SKM-1 (cell line): ENCODE measurements around the gene KCNJ15.

Source experiments
- DNase-seq: peaks from one replicate; lab custom pipeline; 2025; ENCODE audit not compliant: unreplicated experiment; lab: John Stamatoyannopoulos, UW

KCNJ15 gene

DNA sequence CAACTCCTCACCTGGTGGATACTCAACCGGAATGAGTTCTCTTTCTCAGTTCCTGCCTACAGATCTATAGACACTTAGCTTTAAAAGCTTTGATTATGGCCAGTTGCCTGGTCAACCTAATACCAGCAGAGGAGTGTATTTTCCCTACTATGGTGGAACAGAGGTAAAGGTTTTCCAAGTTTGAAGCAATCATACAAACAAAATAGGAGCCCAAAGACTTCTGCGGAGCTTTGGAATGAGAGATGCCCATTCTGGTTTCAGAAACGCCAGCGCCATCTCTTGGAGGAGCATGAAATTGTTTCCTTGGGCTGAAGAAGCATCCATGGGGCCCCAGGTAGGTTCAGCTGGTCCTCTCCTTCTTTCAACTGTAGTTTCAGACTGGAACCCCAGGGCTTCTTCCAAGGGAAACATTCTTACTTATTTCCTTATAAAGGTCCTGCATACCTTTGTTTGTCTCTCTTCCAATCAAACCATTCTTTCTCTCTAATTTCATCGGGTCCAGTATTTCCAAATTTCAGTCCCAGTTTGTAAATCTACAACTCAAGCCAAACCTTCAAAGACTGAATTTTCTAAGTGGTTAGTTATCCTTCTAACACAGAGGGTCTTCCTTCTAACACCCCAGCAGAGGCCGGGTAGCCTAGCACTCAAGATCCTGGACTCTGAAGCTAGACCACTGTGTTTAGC lies 95.9 kb downstream of the KCNJ15 start:
- no peak for DNase-seq

GRCh38 chr21:38354231-38354630 lies 97.4 kb downstream of the KCNJ15 start:
- DNase-seq, result no peak

DNA sequence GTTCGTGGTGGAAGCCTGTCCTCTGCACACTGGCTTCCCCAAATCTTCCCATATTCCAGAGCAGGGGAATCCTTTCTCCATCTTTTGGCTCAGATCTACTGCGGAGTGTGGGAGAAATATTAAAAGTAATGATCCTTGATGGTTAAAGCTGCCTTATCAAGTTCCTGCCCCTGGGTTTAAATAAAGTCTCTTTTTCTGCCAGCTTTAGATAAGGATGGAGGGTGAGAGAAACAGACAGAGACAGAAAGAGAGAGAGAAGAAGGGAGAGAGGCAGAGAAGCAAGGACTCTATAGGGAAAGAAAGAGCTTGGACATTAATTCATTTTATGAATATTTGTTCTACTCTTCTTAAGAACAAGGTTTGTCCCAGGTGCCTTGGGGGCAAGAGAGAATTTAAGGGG lies 98.0 kb downstream of the KCNJ15 start:
- no peak for DNase-seq

- DNase-seq, result no peak
These were observed 98.6 kb downstream of the KCNJ15 start for GRCh38 chr21:38355353-38355752.

DNA sequence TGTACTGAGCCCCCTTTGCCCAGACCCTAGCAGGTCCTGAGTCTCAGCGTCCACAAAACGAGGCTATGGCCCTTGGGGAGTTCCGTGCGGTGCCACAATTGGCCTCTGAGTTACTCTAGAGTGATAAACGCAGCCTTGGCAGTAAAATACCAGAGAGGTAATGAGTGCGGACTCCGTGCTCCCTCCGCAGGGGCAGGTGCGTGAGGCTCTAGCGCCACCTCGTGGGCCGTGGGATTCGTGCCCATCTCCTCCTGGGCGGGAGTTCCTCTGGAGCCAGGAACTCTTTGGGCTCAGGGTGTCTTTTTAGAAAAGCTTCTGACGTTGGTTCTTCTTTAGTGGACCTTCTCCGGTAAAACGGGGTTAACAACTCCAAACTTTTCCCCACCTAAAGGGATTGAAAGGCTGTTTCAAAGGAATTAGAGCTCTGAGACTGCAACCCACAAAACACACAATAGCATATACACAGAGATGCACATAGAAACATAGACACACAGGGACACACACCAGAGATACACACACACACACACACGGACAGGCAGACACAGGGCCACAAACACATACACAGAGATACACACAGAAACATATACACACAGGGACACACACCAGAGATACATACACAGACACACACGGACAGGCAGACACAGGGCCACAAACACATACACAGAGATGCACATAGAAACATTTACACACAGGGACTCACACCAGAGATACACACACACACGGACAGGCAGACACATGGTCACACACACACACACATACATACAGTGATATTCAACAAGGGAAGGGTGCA lies 99.4 kb downstream of the KCNJ15 start:
- peak; percentile 79 for DNase-seq
